HG03095 (cell line): ENCODE measurements around the gene CDC25A.
"Not testable (repeated sequence)": the region's sequence is repeated elsewhere in the genome, so short reads cannot be mapped to it uniquely, and the experiment has no call there.

Source experiments
- ATAC-seq: cut with Tn5 transposase; IDR thresholded peaks from one replicate; pipeline ENCODE4 v1.9.1; 2021; ENCODE audit warnings: moderate library complexity; ENCODE audit not compliant: unreplicated experiment

Gene CDC25A

DNA sequence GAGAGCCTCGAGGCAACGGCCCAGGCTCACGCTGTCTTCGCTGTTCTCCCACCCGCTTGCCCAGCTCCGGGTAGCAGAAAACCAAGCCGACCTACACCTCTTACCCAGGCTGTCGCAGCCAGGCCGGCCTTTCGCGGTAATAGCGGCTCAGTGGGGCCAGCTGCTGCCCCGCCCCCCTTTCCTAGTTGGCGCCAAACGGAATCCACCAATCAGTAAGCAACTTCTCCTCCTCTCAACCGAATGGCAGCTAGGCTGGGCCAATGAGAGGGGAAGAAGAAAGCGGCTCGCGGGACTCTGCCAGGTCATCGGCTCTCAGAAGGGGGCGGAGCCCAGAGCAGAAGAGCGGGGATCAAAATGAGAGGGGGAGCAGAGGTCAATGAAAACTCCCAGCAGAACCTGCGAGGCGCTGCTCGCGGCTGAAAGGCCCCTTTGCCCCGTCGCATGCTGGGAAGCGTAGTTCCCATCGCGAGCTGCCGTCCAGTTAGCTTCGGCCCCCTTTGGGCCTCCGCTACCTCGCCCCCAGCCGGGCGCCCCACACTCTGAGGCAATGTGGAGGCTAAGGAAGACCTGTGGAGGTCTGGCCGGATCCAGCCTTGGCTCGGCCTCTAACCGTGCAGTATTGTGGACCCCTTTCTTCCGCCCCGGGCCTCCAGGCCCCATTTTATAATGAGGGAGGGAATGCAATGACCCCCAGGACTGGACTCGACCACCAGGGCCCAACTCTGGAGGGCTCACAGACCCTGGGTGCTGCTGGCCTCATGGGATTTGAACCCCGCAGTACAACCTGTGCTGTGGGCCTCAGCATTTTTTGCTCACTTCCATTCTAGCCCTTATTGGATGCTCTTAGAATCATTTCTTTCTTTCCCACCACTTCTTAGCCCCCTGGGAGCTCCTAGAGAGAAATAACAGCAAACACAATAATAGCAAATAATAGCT is at the start of gene CDC25A:
Gene CDC25A, minus strand, starts transcription at position 152 of the 936 bp plus-strand sequence. CDS start 470 bp downstream, outside the sequence.
- peak; percentile 84 for ATAC-seq

DNA sequence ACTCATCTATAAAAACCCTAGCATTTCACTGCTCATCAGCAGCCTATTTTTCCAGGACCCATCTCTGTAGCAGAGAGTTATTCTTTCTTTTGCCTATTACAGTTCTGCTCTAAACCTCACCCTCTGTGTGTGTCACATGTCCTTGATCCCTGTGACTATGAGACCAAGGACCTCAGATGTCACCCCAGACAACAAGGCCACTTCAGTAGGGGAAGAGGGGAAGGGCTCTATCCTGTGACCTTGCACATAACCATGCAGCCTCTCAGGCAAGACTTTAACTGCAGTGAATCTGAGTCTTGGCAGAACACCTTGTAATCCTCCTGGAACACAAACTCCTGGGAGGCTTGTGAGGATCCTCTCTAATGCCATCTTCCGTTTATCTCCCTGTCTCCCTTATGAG is 48.3 kb upstream of the CDC25A start:
- no peak for ATAC-seq

DNA sequence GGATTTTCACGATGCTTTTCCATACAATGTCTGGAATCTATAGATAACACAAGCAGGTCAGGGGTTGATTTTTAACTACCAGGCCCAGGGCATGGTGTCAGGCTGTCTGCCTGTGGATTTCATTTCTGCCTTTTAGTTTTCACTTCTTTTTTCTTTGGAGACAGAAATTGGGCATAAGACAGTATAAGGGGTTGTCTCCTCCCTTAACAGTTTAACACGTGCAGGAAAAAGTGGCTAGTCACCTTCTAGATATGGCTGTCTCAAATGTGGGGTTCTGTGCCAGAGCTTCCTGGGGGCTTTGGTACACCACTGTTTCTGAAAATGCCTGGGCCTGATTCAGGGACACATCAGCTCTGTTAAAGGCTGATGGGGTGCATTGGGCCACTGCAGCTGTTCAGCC is 45.3 kb upstream of the CDC25A start:
- ATAC-seq, result no peak

DNA sequence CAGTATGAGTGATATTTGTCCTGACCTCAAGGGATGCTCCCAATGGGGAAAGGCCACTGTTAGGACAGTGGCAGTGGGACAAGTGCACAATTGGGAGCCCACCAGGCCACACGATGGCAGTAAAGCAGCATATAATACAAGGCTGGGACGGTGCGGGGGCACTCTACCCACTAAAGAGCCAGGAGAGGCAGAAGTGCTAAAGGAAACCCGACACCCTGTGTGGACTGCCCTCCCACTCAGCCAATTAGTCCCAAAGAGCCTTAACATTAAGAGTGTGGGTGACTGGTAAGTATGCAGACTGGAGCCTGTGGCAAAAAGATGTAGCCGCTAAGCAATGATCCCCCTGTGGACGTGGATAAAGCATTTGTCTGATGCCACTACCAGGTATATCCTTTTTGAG is 44.5 kb upstream of the CDC25A start:
- ATAC-seq, result no peak

DNA sequence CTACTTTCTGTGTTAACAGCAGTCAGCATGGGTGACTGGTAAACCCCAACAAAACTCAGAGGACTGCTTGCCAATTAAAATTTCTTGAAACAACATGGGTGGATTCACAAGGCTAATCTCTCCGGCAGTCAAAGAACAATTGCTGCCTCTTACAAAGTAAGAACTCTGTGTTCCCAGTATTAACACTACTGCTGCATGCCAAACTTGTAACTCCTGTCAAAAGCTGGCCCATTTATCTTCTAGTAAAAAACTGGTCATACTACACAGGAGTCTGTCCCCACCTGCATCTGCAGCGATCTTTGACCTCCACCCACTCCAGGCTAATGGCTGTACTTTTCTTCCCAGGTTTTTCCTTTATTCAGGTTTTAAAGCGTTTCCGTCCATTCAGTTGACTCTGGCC is 44.0 kb upstream of the CDC25A start:
- no peak for ATAC-seq

DNA sequence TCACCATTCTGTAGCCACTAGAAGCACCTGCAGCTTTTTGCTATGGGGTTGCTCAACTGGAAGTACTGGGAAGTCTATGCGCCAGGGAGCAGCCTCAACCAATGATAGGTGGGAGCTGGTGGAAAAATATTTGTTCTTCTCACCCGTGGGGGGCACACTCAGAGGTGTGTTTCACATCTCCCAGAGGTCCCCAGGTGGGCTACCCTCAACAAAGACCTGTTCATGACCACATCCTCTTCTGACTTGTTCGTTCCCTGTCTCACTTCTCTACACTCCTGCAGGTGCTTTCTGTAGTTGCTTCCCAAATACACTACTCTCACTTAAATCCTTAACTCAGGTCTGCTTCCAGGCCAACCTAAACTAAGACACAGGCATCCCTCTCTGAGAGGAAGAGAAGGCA is 38.7 kb upstream of the CDC25A start:
- no peak for ATAC-seq

DNA sequence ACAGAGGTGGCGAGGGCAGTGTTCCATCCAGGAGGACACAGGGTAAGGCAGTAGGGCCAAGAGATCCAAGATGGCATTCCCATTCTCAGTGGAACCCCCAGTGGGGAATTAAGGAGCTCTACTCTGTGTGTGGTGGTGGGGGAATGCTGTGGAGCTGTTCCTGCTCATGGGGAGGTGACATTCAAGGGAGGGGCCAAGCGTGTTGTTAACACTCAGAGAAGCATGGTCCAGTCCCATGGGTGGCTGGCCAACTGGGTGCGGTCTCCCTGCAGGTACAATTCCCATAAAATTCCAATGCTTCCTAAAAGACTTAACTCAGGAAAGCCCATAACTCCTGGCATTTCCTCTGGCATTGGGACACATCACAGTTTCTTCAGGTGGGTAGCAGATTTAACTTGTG is 37.4 kb upstream of the CDC25A start:
- ATAC-seq, result no peak

DNA sequence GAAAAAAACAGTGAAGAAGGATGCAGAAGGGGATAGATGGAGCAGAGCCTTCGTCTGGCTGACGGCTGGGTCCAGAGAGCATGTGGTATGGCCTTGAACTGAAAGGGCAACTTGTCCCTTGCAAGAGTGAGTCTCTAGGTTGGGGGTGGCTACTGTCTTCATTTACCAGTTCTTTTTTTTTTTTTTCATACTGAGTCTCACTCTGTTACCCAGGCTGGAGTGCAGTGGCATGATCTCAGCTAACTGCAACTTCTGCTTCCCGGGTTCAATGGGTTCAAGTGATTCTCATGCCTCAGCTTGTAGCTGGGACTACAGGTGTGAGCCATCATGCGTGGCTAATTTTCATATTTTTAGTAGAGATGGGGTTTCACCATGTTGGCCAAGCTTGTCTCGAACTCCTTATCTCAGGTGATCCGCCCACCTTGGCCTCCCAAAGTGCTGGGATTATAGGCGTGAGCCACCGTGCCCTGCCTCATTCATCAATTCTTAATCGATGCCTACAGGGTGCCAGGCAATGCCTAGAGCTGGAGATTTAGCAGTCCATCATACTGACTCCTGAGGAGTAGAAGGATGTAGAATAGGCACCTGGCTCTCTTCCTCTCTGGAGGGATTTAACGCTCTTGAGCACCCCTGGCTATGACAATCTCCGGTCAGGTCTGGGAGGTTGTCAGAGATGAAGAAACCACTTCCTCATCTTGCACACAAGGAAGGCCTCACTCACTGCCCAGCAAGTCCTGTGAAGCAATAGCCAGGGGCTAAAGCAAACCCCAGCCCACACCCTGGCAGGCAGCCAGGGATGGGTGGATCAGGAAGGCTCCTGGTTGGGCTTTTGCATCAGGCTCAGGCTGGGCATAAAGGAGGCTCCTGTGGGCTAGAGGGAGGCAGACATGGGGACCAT is 34.6 kb upstream of the CDC25A start, which contains the start of gene CAMP:
Gene CAMP, plus strand, starts transcription at position 880 of the 898 bp plus-strand sequence. Its CDS starts 17 bp downstream, at position 897.
- peak; percentile 61 for ATAC-seq

DNA sequence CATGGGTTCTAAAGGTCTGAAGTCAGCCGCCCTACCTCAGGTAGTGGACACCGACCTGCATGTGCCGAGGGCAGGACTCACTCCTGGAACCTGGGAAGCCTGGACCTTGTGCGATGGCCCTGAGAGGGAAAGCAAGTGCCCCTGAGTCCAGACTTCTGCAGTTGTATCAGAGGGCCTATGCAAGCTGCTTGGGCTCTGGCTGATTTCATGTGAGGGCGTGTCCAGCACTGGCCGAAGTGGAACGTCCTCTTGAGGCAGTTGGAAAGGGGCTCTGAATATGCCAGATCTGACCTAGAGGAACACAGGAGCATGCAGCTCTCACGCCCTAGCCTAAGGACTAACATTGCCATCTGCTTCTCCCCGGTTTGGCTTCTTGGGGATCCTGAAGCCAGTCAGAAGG is 32.5 kb upstream of the CDC25A start:
- ATAC-seq, result no peak

DNA sequence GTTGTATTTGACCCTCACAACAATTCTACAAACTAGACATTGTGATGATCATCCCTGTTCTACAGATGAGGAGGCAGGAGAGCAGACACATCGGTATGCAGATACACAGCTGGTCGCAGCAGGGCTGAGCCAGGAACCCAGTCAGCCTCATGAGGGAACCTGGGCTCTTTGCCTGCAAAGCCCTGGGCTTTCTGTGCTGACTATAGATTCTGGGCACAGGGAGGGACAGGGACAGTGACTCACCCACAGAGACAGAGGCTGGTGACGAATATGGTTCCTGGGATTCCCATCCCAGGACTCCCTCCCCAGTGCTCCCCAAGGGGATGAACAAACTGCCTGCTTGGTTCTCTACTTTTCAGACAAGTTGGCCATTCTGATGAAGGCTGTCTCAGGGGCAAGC is 31.3 kb upstream of the CDC25A start:
- no peak for ATAC-seq

DNA sequence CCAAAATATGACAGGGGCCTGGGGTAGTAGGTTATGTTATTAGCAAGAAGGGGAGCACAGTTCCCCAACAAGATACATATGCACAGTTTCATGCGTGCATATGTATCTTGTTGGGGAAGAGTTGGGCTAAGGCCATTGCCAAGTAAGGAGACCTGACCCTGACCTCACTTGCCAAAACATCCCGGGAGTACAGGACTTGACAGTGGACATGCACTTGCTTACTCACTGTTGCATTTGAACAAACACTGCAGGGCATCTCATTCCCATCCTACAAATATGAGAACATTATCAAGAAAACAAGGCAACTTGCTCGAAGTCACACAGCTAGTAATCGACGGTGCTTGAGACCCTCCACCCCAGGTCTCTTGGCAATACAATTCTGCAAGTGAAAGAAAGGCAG is 30.3 kb upstream of the CDC25A start:
- ATAC-seq, result no peak

DNA sequence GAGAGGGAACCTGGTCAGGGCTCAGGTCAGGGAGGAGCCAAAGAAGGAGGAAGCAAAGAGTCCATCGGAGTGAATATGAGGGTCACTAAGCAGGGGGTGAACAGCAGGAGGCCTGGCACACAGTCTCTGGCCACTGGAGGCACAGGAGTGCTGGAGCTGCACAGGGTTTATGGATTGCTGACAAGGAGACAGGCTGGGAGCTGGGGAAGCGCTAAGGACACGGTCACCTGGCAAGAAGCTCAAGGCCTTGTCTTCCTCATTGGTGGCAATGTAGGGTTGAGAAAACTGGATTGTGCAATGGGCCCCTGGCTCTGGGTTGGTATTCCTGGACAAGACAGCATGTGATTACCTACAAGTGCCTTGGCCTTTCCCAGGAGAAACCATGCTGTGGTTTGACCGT is 29.2 kb upstream of the CDC25A start:
- no peak for ATAC-seq

DNA sequence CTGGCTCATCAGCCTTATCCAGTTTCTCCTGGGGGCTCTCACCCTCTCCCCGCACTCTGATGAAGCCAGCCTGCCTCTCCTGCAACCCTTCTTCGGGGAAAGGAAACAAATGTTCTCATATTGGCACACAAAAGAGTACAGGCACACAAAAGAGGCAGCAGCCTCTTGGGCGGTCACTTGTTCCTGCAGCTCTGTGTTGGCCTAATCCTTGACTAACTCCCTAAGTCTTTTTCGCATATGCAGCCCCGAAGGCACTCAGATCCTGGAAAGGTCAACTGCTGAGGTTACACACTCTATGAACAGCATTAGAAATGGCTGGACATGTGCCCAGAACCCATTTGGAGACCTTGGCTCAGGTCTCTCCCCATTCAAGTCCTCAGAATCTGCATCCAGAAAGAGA is 27.7 kb upstream of the CDC25A start:
- no peak for ATAC-seq

DNA sequence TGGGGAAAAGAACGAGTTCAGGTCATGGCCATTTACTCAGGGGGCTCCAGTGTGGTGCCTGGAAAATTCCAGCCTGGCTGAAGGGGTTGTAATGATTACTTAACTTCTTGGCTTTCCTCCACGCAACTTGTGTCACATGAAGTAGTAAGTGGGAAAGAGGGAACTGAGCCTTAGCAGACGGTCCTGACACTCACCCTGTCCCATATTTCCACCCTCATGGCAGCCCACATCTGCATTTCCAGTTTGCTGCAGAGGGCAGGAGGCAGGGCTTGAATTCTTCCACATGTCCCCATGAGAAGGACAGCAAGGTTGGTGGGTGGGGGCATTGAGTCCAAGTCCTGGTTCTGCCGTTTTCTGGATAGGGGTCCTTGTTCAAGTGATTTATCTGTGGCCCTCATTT is 27.2 kb upstream of the CDC25A start:
- ATAC-seq, result no peak

DNA sequence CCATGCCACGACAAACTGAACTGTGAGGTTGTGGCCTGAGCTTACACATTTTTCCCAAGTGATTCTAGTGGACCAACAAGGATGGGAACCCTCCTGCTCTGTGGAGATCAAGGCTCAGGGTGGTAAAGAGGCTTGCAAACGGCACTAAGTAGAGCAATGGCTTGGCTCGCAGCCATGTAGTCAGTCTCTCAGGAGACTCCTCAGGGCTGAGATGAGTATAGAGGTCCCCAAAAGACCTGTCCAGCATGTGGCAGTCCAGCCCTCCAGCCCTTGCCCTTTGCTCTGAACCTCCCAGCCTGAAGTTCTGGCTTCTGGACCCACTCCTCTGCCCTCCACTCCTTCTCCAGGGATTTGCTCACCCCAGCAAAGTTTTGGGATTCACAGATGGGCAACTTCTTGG is 26.8 kb upstream of the CDC25A start:
- ATAC-seq, result no peak

DNA sequence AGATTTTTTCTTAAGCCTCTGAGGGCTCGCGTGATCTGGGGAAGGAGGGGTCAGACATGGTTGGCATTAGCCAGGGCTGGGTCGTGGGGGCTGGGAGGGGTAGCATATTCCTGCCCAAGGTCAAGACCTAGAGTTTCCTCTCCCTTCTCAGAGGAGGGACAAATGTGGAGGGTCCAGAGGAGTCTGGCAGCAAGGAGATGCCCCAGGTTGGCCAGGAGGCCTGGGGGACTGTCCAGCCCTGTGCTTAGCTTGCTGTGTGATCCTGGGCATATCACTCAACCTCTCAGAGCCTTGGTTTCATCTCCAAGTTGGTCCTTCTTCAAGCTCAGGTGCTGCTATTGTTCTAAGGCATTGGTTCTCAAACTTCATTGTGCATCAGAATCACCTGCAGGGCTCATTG is 26.0 kb upstream of the CDC25A start:
- ATAC-seq, result no peak

DNA sequence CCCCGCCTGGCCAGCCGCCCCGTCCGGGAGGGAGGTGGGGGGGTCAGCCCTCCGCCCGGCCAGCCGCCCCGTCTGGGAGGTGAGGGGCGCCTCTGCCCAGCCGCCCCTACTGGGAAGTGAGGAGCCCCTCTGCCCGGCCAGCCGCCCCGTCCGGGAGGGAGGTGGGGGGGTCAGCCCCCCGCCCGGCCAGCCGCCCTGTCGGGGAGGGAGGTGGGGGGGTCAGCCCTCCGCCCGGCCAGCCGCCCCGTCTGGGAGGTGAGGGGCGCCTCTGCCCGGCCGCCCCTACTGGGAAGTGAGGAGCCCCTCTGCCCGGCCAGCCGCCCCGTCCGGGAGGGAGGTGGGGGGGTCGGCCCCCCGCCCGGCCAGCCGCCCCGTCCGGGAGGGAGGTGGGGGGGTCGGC is 23.6 kb upstream of the CDC25A start:
- not testable (repeated sequence) for ATAC-seq

DNA sequence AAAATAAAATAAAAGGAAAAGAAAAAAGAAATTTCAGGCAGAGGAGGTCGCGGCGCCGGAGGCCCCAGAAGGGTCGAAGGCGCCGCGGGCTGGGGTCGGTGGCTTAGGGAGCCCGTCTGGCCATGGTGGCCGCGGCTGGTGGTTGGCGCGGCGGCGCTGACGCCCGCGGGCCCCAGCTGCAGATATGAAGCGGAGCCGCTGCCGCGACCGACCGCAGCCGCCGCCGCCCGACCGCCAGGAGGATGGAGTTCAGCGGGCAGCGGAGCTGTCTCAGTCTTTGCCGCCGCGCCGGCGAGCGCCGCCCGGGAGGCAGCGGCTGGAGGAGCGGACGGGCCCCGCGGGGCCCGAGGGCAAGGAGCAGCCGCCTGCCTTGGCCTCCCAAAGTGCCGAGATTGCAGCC is 22.3 kb upstream of the CDC25A start:
- ATAC-seq, result not testable (repeated sequence)

DNA sequence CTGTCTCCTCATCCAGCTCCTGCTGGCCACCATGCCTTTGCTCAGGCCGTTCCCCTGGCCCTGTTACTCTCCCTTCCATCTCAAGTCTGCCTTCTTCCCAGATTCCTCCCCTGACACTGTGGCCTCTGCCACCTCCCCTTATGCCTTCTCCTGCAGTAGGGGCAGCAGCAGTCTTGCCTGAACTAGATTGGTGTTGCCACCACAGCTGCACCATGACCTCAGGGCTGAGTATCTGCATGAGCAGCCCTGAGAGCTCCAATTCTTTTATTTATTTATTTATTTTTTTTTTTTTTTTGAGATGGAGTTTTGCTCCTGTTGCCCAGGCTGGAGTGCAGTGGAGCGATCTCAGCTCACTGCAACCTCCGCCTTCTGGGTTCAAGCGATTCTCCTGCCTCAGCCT is 21.2 kb upstream of the CDC25A start:
- no peak for ATAC-seq

DNA sequence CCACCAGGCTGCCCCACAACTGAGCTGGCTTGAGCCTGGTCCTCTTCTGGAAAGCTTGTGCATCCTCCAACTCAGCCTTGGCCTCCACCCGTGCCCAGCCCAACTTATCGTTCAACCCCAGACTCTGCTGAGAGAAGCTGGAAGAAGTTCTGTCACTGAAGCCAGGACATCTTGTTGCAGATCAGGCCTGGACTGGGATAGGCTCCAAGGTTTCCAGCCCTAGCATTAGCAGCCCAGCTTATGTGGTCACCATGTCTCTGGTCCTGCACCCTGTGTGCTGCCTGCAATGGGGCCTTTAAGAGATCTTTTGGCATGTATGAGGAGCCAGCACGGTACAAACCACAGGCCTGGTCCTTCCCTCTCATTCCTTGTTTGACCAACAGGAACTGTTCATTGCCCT is 19.9 kb upstream of the CDC25A start:
- no peak for ATAC-seq

DNA sequence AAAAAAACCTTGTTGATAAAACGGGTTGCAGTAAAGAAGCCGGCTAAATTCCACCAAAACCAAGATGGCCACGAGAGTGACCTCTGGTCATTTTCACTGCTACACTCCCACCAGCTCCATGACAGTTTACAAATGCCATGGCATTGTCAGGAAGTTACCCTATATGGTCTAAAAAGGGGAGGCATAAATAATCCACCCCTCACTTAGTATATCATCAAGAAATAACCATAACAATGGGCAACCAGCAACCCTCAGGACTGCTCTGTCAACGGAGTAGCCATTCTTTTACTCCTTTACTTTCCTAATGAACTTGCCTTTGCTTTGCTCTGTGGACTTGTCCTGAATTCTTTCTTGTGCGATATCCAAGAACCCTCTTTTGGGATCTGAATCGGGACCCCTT is 14.4 kb upstream of the CDC25A start:
- no peak for ATAC-seq

DNA sequence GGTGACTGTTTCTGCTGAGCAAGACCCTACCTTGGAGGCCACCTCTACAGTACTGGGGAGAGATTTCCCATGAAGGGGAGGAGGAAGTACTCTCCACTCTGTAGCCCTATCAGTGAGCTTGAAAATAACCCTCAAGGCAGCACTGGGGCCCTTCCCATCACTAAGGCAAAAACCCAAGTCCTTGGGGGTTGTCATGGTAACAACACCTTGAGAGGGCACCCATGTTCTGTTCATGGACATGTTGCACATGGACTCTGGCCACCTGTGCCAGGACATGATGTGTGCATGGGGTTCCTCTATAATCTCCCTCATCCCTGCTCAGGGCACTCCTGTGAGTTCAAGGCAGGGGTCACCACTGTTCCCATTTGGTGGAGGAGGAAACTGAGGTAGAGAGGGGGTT is 10.9 kb upstream of the CDC25A start:
- ATAC-seq, result no peak
